Activated CD4-positive, alpha-beta memory T cell treated with anti-CD3 and anti-CD28 coated beads for 36 hours (primary cell): ENCODE results near the gene SNUPN. TPM values are rescaled to one million over a fixed set of nuclear protein-coding genes. Genes with fewer than 3 reads are reported as not detected.

ENCODE experiments used
- CTCF ChIA-PET: fragments of 350-600 bp; sonication (Branson Sonifier 250); formaldehyde crosslinking; loops from one replicate; lab custom pipeline; 2021; ENCODE audit warnings: antibody characterized with exemption, inconsistent platforms; lab: Charles Lee
- POLR2A ChIA-PET: fragments of 350-600 bp; sonication (Branson Sonifier 250); formaldehyde crosslinking; loops from one replicate; lab custom pipeline; 2021; ENCODE audit warnings: antibody characterized with exemption; lab: Charles Lee
- DNase-seq: peaks from one replicate; pipeline ENCODE4 v3.0.0-alpha.2; 2020
- H3K27ac Mint-ChIP-seq: one replicate; pipeline ENCODE4 v1.8.0; 2021; ENCODE audit warnings: mixed read lengths
- H3K27me3 Mint-ChIP-seq: one replicate; pipeline ENCODE4 v1.8.0; 2021; ENCODE audit warnings: mixed read lengths
- H3K36me3 Mint-ChIP-seq: one replicate; pipeline ENCODE4 v1.8.0; 2021; ENCODE audit warnings: mixed read lengths
- H3K4me1 Mint-ChIP-seq: one replicate; pipeline ENCODE4 v1.8.0; 2021; ENCODE audit warnings: low read depth, mixed read lengths
- H3K4me3 Mint-ChIP-seq: one replicate; pipeline ENCODE4 v1.8.0; 2021; ENCODE audit warnings: mild to moderate bottlenecking, mixed read lengths
- H3K9me3 Mint-ChIP-seq: one replicate; pipeline ENCODE4 v1.8.0; 2021; ENCODE audit warnings: mixed read lengths
- intact Hi-C: fragments of 100-400 bp; cut with micrococcal nuclease; formaldehyde crosslinking; loops from one replicate; pipeline ENCODE4 v1.15.1; 2023
- total RNA-seq, 2 experiments: library from RNA; stranded (reverse); gene quantifications; one replicate each; pipeline ENCODE4 v1.2.3, GENCODE V29; 2021

Gene SNUPN
- total RNA-seq, 2 experiments from 2014 or later = 33.4 to 34.2 TPM

DNA sequence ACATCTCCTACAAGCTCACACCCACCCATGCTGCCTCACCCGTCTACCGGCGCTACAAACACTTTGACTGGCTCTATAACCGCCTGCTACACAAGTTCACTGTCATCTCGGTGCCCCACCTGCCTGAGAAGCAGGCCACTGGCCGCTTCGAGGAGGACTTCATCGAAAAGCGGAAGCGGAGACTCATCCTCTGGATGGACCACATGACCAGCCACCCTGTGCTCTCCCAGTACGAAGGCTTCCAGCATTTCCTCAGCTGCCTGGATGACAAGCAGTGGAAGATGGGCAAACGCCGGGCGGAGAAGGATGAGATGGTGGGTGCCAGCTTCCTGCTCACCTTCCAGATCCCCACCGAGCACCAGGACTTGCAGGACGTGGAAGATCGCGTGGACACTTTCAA is 24.3 kb upstream of the SNUPN start:
- ChIA-PET CTCF (interaction anchor here (1.0 to 2.0 kb wide), 3 partner anchors 9 to 282 kb away, joined by 3 to 6 read pairs (median 4); no protein-coding TSS in a partner anchor), POLR2A (no interaction called here)
- H3K36me3 Mint-ChIP-seq = no peaks in the 10 kb centered on the region
- no peaks in the 10 kb centered on the region for H3K27me3 Mint-ChIP-seq
- H3K4me1 Mint-ChIP-seq = peaks cover 44% of the 10 kb centered on the region
- no peaks in the 10 kb centered on the region for H3K9me3 Mint-ChIP-seq
- no peak overlapping the region for H3K27ac Mint-ChIP-seq
- no peak for DNase-seq
- intact Hi-C loops = no loop called here
- no peak overlapping the region for H3K4me3 Mint-ChIP-seq

DNA sequence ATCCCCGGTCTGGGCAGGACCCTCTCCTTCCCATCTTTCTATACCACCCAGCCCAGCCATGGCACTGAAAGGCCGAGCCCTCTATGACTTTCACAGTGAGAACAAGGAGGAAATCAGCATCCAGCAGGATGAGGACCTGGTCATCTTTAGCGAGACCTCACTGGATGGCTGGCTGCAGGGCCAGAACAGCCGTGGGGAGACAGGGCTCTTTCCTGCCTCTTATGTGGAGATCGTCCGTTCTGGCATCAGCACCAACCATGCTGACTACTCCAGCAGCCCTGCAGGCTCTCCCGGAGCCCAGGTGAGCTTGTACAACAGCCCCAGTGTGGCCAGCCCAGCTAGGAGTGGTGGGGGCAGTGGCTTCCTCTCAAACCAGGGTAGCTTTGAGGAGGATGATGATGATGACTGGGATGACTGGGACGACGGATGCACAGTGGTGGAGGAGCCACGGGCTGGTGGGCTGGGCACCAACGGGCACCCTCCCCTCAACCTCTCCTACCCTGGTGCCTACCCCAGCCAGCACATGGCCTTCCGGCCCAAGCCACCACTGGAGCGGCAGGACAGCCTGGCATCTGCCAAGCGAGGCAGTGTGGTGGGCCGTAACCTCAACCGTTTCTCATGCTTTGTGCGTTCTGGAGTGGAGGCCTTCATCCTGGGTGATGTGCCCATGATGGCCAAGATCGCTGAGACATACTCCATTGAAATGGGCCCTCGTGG is 23.7 kb upstream of the SNUPN start:
- intact Hi-C loops = no loop called here
- CTCF ChIA-PET = interaction anchor here (1.0 to 2.0 kb wide), 3 partner anchors 8 to 281 kb away, joined by 3 to 6 read pairs (median 4); no protein-coding TSS in a partner anchor
- Mint-ChIP-seq H3K9me3 (no peaks in the 10 kb centered on the region), H3K27me3 (no peaks in the 10 kb centered on the region), H3K4me3 (peak overlapping the region; percentile 77), H3K36me3 (no peaks in the 10 kb centered on the region), H3K27ac (no peak overlapping the region), H3K4me1 (peaks cover 44% of the 10 kb centered on the region)
- POLR2A ChIA-PET = no interaction called here
- DNase-seq = no peak

DNA sequence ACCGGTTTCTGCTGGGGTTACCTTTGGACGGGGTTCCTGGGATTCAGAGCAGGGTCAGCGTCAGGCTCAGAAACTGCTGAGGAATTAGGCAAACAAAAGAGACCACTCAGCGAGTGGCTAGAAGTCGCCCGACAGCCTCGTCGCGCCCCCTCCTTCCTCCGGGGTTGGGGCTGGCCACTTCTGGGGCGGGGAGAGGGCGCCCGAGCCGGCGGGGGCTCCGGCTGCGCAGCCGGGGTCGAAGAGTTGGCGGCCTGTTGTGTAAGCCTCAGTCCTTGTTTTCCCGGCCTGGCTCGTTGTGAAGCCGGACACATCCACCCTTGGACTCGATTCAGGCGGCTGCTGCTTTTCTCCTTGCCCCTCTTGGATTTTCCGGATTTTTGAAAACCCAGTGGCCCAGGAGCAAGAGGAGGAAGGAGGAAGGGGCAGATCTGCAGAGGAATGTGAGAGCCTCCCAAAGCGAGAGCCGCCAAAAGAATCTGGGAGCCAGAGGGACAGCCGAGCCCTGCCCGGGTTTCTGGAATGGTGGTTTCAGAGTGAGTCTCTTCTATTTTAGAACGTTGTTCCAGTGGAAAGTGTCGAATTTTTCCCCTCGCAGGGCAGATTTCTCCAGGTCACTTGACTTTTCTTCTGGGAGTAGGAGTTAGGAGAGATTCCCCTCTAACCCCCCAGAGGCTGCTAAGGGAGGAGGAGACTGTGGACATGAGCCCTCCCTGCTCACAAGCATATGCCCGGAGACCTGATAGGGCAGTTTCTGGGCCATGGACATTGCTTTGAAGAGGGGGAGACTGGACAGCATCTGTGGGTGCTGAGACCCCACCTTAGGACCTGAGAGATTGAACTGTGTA is 22.9 kb upstream of the SNUPN start:
- DNase-seq = no peak
- no peaks in the 10 kb centered on the region for H3K9me3 Mint-ChIP-seq
- POLR2A ChIA-PET = interaction anchor here (0.7 to 2.5 kb wide), 5 partner anchors 10 to 280 kb away, joined by 3 to 14 read pairs (median 3); partner anchors contain the start of genes MAN2C1, PTPN9 and SNUPN
- intact Hi-C loops = no loop called here
- no peaks in the 10 kb centered on the region for H3K27me3 Mint-ChIP-seq
- H3K36me3 Mint-ChIP-seq = no peaks in the 10 kb centered on the region
- CTCF ChIA-PET = interaction anchor here (0.6 to 2.3 kb wide), 11 partner anchors 7 to 280 kb away, joined by 3 to 24 read pairs (median 4); partner anchors contain the start of gene MAN2C1
- peak overlapping the region; percentile 77 for H3K4me3 Mint-ChIP-seq
- peaks cover 44% of the 10 kb centered on the region for H3K4me1 Mint-ChIP-seq
- H3K27ac Mint-ChIP-seq = no peak overlapping the region

DNA sequence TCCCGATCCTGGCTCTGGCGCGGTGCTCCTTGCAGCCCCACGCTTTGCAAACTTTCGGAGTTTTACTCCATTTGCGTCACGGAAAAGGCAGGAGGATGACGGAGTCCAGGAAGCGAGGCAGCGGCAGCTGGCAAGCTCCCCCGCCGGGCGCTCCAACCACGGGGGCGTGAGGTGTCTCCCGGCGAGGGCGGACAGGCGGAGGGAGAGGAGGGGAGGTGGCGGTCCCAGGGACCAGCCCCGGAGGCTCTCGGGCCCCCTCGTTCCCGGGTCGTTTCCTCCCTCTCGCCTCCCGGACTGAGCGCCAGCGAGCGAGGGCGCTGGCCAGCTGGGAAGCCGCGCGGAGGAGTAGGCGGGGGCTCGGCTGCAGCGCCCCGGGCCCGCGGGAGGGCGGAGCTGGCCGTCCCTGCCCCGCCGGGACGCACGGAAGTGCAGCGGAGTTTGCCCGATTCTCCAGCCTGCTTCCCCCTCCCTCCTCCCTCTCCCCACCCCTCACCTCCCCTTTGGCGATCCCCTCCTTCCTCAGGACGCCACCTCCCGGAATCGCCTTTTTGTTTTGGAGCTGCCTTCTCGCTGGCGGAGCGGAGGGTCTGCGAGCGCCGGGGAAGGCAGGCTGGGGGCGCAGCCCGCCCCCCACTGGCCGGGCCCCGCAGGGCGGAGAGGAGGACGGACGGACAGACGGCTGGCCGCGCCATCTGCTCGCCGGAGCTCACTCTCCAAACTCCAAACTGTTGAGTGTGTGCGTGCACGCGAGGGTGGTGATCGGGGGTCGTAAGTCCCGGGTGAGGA is 22.0 kb upstream of the SNUPN start, which contains the start of gene SNX33:
Gene SNX33, plus strand, starts transcription at position 543 of the 786 bp plus-strand sequence. CDS start 1,191 bp downstream, outside the sequence.
- peak; percentile 77 for DNase-seq
- H3K27ac Mint-ChIP-seq = peak within 1 kb of the TSS; percentile 65
- H3K4me3 Mint-ChIP-seq = peak within 1 kb of the TSS; percentile 83
- no peaks in the 10 kb centered on the region for H3K9me3 Mint-ChIP-seq
- POLR2A ChIA-PET = interaction anchor here (0.7 to 2.5 kb wide), 7 partner anchors 9 to 281 kb away, joined by 3 to 14 read pairs (median 3); partner anchors contain the start of genes MAN2C1, PTPN9 and SNUPN
- H3K36me3 Mint-ChIP-seq = no peaks in the 10 kb centered on the region
- peaks cover 44% of the 10 kb centered on the region for H3K4me1 Mint-ChIP-seq
- H3K27me3 Mint-ChIP-seq = no peaks in the 10 kb centered on the region
- intact Hi-C loops = no loop called here
- CTCF ChIA-PET = interaction anchor here (0.6 to 2.3 kb wide), 19 partner anchors 9 to 313 kb away, joined by 3 to 24 read pairs (median 3); partner anchors contain the start of genes MAN2C1 and PTPN9

DNA sequence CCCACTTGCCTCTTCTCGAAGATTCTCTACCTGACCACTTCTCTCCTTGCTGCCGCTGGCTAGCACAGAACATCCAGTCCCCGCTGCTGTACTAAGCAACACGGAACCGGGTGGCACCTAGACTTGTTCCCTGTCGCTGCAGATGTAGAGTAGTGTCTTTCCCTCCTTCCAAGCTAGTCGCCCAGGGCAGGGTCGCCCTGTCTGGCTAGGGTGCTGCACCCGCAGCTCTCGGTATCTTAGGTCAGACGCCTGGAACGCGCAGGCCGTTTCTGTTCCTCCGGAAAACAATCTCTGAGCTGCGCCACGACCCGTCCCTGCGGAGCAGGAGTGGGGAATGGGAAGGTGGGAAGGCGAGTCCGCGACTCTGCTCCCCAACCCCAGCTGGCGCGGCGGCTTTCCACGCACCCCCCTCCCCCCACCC is 21.4 kb upstream of the SNUPN start:
- DNase-seq = no peak
- Mint-ChIP-seq H3K27me3 (no peaks in the 10 kb centered on the region), H3K27ac (peak overlapping the region; percentile 65), H3K36me3 (no peaks in the 10 kb centered on the region), H3K9me3 (no peaks in the 10 kb centered on the region), H3K4me3 (peak overlapping the region; percentile 83), H3K4me1 (peaks cover 39% of the 10 kb centered on the region)
- intact Hi-C loops = no loop called here
- CTCF ChIA-PET = interaction anchor here (0.6 to 2.3 kb wide), 15 partner anchors 9 to 312 kb away, joined by 3 to 24 read pairs (median 4); partner anchors contain the start of genes MAN2C1 and PTPN9
- POLR2A ChIA-PET = interaction anchor here (0.6 to 2.5 kb wide), 7 partner anchors 8 to 280 kb away, joined by 3 to 14 read pairs (median 4); partner anchors contain the start of genes MAN2C1, PTPN9 and SNUPN

DNA sequence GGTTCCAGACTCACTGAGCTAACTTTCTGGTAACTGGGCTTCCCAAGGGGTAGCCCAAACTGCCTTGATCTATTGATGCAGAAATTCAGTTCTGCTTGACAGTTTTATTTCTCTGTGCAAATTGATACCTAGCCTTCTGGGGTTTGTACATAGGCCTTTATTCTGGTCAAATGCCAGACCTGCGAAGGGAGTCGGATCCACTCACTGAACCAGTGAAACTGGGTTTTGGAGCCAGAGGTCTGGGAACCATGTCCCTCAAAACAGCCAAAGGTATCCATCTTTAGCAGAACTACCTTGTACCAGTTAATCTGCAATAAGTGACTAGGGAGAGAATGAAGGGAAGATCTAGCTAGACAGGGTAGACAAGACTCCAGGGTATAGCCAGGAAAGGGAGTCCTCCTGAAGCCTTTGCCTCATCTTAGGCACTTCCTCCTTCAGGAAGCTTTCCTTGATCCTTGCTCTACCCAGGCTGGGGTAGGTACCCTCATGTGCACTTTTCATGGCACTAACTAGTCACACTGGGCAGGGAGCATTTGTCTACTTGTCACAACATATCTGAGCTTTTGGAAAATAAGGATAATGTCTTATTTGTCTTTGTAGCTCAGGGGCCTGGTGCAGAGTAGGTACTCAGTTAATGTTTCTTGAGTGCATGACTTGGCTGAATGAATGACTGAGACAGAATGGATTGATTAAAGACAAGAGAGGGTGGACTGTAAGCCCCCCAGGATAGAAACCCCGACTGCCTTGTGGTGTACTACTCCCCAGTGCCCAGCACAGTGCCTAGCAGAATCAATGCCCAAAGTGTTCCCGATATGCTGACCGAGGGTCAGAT is 20.8 kb upstream of the SNUPN start:
- peaks cover 33% of the 10 kb centered on the region for H3K4me1 Mint-ChIP-seq
- intact Hi-C loops = no loop called here
- H3K4me3 Mint-ChIP-seq = peak overlapping the region; percentile 83
- no peaks in the 10 kb centered on the region for H3K27me3 Mint-ChIP-seq
- no peak for DNase-seq
- no peak overlapping the region for H3K27ac Mint-ChIP-seq
- no peaks in the 10 kb centered on the region for H3K9me3 Mint-ChIP-seq
- CTCF ChIA-PET = interaction anchor here (1.2 to 2.3 kb wide), 5 partner anchors 33 to 278 kb away, joined by 3 to 24 read pairs (median 7); partner anchors contain the start of gene MAN2C1
- POLR2A ChIA-PET = interaction anchor here (0.6 to 2.5 kb wide), 5 partner anchors 21 to 280 kb away, joined by 3 to 14 read pairs (median 9); partner anchors contain the start of genes MAN2C1 and SNUPN
- H3K36me3 Mint-ChIP-seq = no peaks in the 10 kb centered on the region

DNA sequence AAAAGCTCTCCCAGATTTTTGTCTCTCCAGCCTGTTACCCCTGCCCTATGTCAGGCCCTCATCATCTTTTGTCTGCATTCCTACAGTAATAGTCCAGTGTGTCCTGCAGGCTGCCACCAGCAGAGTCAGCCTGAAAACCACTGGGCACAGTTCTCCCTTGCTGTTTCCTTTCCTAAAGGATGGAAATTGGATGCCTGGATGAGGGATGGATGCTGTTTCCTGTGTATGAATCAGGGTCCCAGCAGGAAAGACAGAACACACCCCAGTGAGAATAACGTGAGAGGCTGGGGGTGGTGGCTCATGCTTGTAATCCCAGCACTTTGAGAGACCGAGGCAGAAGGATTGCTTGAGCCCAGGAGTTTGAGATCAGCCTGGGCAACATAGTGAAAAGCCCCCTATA is 18.9 kb upstream of the SNUPN start:
- POLR2A ChIA-PET = no interaction called here
- H3K27ac Mint-ChIP-seq = no peak overlapping the region

DNA sequence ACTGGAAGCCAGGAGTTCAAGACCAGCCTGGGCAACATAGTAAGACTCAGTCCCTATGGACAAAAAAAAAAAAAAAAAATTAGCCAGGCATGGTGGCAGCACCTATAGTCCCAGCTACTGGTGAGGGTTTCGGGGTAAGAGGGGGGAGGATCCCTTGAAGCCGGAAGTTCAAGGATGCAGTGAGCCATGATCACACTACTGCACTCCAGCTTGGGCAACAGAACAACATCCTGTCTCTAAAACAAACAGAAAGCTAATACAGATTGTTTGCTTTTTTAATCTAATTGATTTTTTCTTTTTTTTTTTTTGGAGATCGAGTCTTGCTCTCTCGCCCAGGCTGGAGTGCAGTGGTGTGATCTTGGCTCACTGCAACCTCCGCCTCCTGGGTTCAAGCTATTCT is 16.1 kb upstream of the SNUPN start:
- ChIA-PET CTCF (interaction anchor here (0.9 to 6.3 kb wide), 9 partner anchors 8 to 273 kb away, joined by 3 to 69 read pairs (median 5); partner anchors contain the start of genes MAN2C1 and SIN3A), POLR2A (interaction anchor here (1.4 to 3.2 kb wide), 3 partner anchors 62 to 190 kb away, joined by 3 to 20 read pairs (median 16); partner anchors contain the start of genes PTPN9 and SIN3A)
- Mint-ChIP-seq H3K27ac (no peak overlapping the region), H3K4me3 (no peak overlapping the region), H3K27me3 (no peaks in the 10 kb centered on the region), H3K4me1 (peaks cover 24% of the 10 kb centered on the region), H3K36me3 (peaks cover 23% of the 10 kb centered on the region), H3K9me3 (no peaks in the 10 kb centered on the region)
- no peak for DNase-seq
- intact Hi-C loops = loop anchor here (1.0 to 5.0 kb wide), 3 partner anchors 44 to 132 kb away; partner anchors contain the start of gene PTPN9

More for the DNA sequence above, 18.9 kb upstream of the SNUPN start:
- Mint-ChIP-seq H3K4me3 (no peak overlapping the region), H3K36me3 (peaks cover 3% of the 10 kb centered on the region), H3K9me3 (no peaks in the 10 kb centered on the region), H3K4me1 (peaks cover 18% of the 10 kb centered on the region), H3K27me3 (no peaks in the 10 kb centered on the region)
- intact Hi-C loops = loop anchor here (5.0 kb wide), 1 partner anchor 47 kb away; no protein-coding TSS in a partner anchor
- CTCF ChIA-PET = interaction anchor here (6.3 kb wide), 1 partner anchor 276 kb away, joined by 69 read pairs; the partner anchor contains the start of gene MAN2C1
- no peak for DNase-seq

DNA sequence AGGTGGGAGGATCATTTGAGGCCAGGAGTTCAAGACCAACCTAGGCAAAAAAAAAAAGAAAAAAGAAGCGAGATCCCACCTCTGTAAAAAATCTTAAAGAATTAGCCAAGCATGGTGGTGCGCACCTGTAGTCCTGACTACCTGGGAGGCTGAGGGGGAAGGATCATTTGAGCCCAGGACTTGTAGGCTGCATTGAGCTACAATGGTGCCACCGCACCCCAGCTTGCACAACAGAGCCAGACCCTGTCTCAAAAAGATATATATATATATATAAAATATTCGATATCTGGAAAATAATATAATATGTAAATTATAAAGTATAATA is 15.6 kb upstream of the SNUPN start:
- CTCF ChIA-PET = interaction anchor here (0.9 to 6.3 kb wide), 13 partner anchors 8 to 273 kb away, joined by 3 to 69 read pairs (median 5); partner anchors contain the start of genes MAN2C1, PTPN9, SIN3A and SNUPN
- H3K4me1 Mint-ChIP-seq = peaks cover 23% of the 10 kb centered on the region

More for the DNA sequence above, 15.6 kb upstream of the SNUPN start:
- POLR2A ChIA-PET = interaction anchor here (0.6 to 3.2 kb wide), 6 partner anchors 43 to 320 kb away, joined by 3 to 42 read pairs (median 10); partner anchors contain the start of genes PTPN9 and SIN3A
- DNase-seq = no peak
- peak overlapping the region; percentile 86 for H3K27ac Mint-ChIP-seq
- peaks cover 23% of the 10 kb centered on the region for H3K36me3 Mint-ChIP-seq
- peak overlapping the region; percentile 86 for H3K4me3 Mint-ChIP-seq
- H3K9me3 Mint-ChIP-seq = no peaks in the 10 kb centered on the region
- no peaks in the 10 kb centered on the region for H3K27me3 Mint-ChIP-seq
- intact Hi-C loops = loop anchor here (1.0 to 5.0 kb wide), 3 partner anchors 44 to 132 kb away; partner anchors contain the start of gene PTPN9
